ENCODE results near the gene NR1D1. TPM values are rescaled to one million over a fixed set of nuclear protein-coding genes. Genes with fewer than 3 reads are reported as not detected.

NR1D1 gene
- total and polyA plus RNA-seq, 2 of the 13 experiments (the other 11 are each of a cell fraction or from before 2014, with no cell fraction given), result 2.1 to 2.7 TPM

DNA sequence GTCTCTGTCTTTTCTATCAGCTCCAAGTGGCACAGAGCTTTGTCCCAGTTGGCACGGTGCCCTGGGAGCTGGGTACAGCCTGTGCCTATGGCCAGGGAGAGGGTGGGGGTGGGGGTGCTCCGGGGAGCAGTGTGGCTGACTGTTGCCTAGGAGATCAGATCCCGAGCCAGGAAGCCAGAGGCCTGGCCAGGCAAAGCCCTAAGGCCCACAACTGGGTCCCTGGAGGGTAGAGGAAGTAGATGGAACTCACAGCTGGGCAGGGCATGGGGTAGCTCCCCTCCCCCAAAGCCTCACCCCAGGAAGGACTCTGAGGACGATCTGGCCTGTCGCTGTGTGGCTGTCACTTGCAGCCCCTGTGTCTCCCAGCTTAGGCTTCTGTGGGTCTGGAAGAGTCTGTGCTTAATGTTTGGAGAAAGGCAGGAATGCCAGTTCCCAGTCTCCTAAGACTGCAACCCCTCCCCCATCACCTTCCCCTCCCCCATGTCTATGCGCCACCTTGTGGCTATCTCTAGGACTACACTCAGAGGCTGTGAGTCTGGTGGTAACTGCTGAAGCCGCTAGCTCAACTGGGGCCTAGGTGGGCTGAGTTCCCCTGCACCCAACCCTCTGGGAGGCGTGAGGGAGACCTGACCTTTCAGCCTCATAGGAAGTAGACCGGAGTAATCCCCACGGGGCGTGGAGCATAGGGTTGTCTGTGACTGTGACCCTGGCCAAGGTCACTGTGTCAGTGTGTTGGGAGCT is 25.0 kb downstream of the NR1D1 start (continued):
- peak; percentile 75; the same call in 1 of the 2 replicates for TF ChIP-seq ZNF318 (CRISPR knock-in tag; IDR thresholded peaks at IDR 0.05)
- TF ChIP-seq FOXA1 (IDR thresholded peaks at IDR 0.05), result no peak
- no peak for TF ChIP-seq FOXA1 (CRISPR knock-in tag; IDR thresholded peaks at IDR 0.05)
- TF ChIP-seq BRD4 (CRISPR knock-in tag; IDR thresholded peaks at IDR 0.05), result 0 out of 2 replicates have a peak, but pooled peaks have one; percentile 29
- no peak for TF ChIP-seq HNRNPH1 (optimal IDR thresholded peaks at IDR 0.05; ENCODE audit: low read depth, low read length)
- no peak for TF ChIP-seq ZKSCAN8 (CRISPR knock-in tag; IDR thresholded peaks at IDR 0.05; ENCODE audit: borderline replicate concordance)
- peak; percentile 60 for TF ChIP-seq SAP130 (CRISPR knock-in tag; IDR thresholded peaks at IDR 0.05; ENCODE audit: low read depth)
- no peak for TF ChIP-seq ZNF713 (CRISPR knock-in tag; IDR thresholded peaks at IDR 0.05)
- TF ChIP-seq TOPORS (CRISPR knock-in tag; IDR thresholded peaks at IDR 0.05), result 0 out of 2 replicates have a peak, but pooled peaks have one; percentile 66
- TF ChIP-seq ZNF235 (CRISPR knock-in tag; IDR thresholded peaks at IDR 0.05; ENCODE audit: borderline replicate concordance), result no peak
- no peak for TF ChIP-seq ZNF564 (CRISPR knock-in tag; IDR thresholded peaks at IDR 0.05)
- TF ChIP-seq ZNF230 (CRISPR knock-in tag; IDR thresholded peaks at IDR 0.05), result no peak
- no peak for TF ChIP-seq PHF20 (CRISPR knock-in tag; IDR thresholded peaks at IDR 0.05)
- TF ChIP-seq SP5 (CRISPR knock-in tag; IDR thresholded peaks at IDR 0.05; ENCODE audit: borderline replicate concordance, low read depth), result no peak; the same call in 1 of the 2 replicates
- TF ChIP-seq SIN3B (IDR thresholded peaks at IDR 0.05; ENCODE audit: low read length), result 0 out of 2 replicates have a peak, but pooled peaks have one; percentile 23
- TF ChIP-seq MED8 (CRISPR knock-in tag; IDR thresholded peaks at IDR 0.05; ENCODE audit: insufficient replicate concordance), result no peak
- no peak for TF ChIP-seq EEA1 (CRISPR knock-in tag; IDR thresholded peaks at IDR 0.05; ENCODE audit: borderline replicate concordance)
- no peak for TF ChIP-seq ZNF660 (CRISPR knock-in tag; IDR thresholded peaks at IDR 0.05; ENCODE audit: borderline replicate concordance, low read depth)
- TF ChIP-seq RCOR2 (CRISPR knock-in tag; IDR thresholded peaks at IDR 0.05), result 0 out of 2 replicates have a peak, but pooled peaks have one; percentile 57
- TF ChIP-seq ASH2L (IDR thresholded peaks at IDR 0.05; ENCODE audit: insufficient read length, low read depth, low read length), result no peak
- TF ChIP-seq ZSCAN31 (CRISPR knock-in tag; IDR thresholded peaks at IDR 0.05; ENCODE audit: low read depth), result peak; percentile 32; the same call in 1 of the 2 replicates
- TF ChIP-seq ZNF784 (CRISPR knock-in tag; IDR thresholded peaks at IDR 0.05; ENCODE audit: borderline replicate concordance), result no peak
